ENCODE data around the gene PHLDA3. TPM values are rescaled to one million over a fixed set of nuclear protein-coding genes. Genes with fewer than 3 reads are reported as not detected.
"Not testable (repeated sequence)": the region's sequence is repeated elsewhere in the genome, so short reads cannot be mapped to it uniquely, and the experiment has no call there.

The PHLDA3 gene
- total RNA-seq, 4 donors from 2014 or later = 7.4 to 91.8 (median 62.7) TPM

GRCh38 chr1:201480231-201481003, 11.4 kb upstream of the PHLDA3 start:
- ATAC-seq = peak; percentile 82 to 87
- Histone ChIP-seq H3K9me3 (no peaks in the 10 kb centered on the region), H3K4me1 (peaks cover 17 to 18% of the 10 kb centered on the region in 2 donors), H3K27ac (peak overlapping the region; percentile 73 to 84 (median 78)), H3K36me3 (no peaks in the 10 kb centered on the region), H3K27me3 (no peaks in the 10 kb centered on the region), H3K4me3 (peak overlapping the region; percentile 43 to 49 (median 47))
- peak; percentile 57 to 81 for DNase-seq
- intact Hi-C loops (cut with DNase I; ENCODE audit: low total_unique reads) = loop anchor here (1.0 kb wide), 1 partner anchor 32 kb away; no protein-coding TSS in a partner anchor
- in situ Hi-C loops (cut with MboI; ENCODE audit: low sequenced_read_pairs in 4 of 4) = loop anchor here in 3 of 4 donors (5.0 kb wide), 2 partner anchors 33 to 37 kb away; no protein-coding TSS in a partner anchor
- TF ChIP-seq CTCF (IDR thresholded peaks at IDR 0.05 in 4 of 5, conservative IDR thresholded peaks at IDR 0.05 in 1 of 5) (no peak), POLR2A (IDR thresholded peaks at IDR 0.05) (peak; percentile 35 to 67)

GRCh38 chr1:201479201-201479730, 10.3 kb upstream of the PHLDA3 start:
- peaks cover 17 to 18% of the 10 kb centered on the region in 2 donors for H3K4me1 ChIP-seq
- H3K36me3 ChIP-seq = no peaks in the 10 kb centered on the region
- H3K9me3 ChIP-seq = no peaks in the 10 kb centered on the region
- DNase-seq (no peak), ATAC-seq (no peak)
- in situ Hi-C loops (cut with MboI; ENCODE audit: low sequenced_read_pairs in 4 of 4) = no loop called here
- H3K4me3 ChIP-seq = no peak overlapping the region
- H3K27ac ChIP-seq = peak overlapping the region in 3 of 4 donors; percentile 75 to 84 (median 82)
- TF ChIP-seq POLR2A (IDR thresholded peaks at IDR 0.05) = no peak
- TF ChIP-seq CTCF (IDR thresholded peaks at IDR 0.05 in 4 of 5, conservative IDR thresholded peaks at IDR 0.05 in 1 of 5) = no peak
- intact Hi-C loops (cut with DNase I; ENCODE audit: low total_unique reads) = no loop called here
- no peaks in the 10 kb centered on the region for H3K27me3 ChIP-seq

GRCh38 chr1:201478666-201479065, 9.7 kb upstream of the PHLDA3 start:
- Histone ChIP-seq H3K4me1 (peaks cover 17 to 18% of the 10 kb centered on the region in 2 donors), H3K27ac (peak overlapping the region in 1 of 4 donors; percentile 84)
- ATAC-seq; H3K27me3 ChIP-seq; H3K4me3 ChIP-seq; in situ Hi-C loops (cut with MboI; ENCODE audit: low sequenced_read_pairs in 4 of 4); intact Hi-C loops (cut with DNase I; ENCODE audit: low total_unique reads); DNase-seq; H3K36me3 ChIP-seq; H3K9me3 ChIP-seq: not testable (repeated sequence)

- no peaks in the 10 kb centered on the region for H3K27me3 ChIP-seq
- DNase-seq = no peak
- no peaks in the 10 kb centered on the region for H3K9me3 ChIP-seq
- no peak for ATAC-seq
- in situ Hi-C loops (cut with MboI; ENCODE audit: low sequenced_read_pairs in 4 of 4) = no loop called here
- H3K27ac ChIP-seq = no peak overlapping the region
- H3K36me3 ChIP-seq = no peaks in the 10 kb centered on the region
- H3K4me1 ChIP-seq = peaks cover 13 to 17% of the 10 kb centered on the region in 2 donors
- TF ChIP-seq CTCF (IDR thresholded peaks at IDR 0.05 in 4 of 5, conservative IDR thresholded peaks at IDR 0.05 in 1 of 5) (no peak), POLR2A (IDR thresholded peaks at IDR 0.05) (no peak)
- intact Hi-C loops (cut with DNase I; ENCODE audit: low total_unique reads) = loop anchor here (1.0 kb wide), 1 partner anchor 8 kb away; the partner anchor contains the start of gene PHLDA3
- no peak overlapping the region for H3K4me3 ChIP-seq
These were observed 7.8 kb upstream of the PHLDA3 start for GRCh38 chr1:201476670-201477344.
